ENCODE data around the gene KLHL18.
"Not testable (repeated sequence)": the region's sequence is repeated elsewhere in the genome, so short reads cannot be mapped to it uniquely, and the experiment has no call there.

Gene KLHL18

GRCh38 chr3:47274652-47275051, 8.1 kb upstream of the KLHL18 start:
- no peak for DNase-seq (ENCODE audit: low spot score)

- no peak for DNase-seq (ENCODE audit: low spot score)
Observed at GRCh38 chr3:47276558-47276957, 6.2 kb upstream of the KLHL18 start.

GRCh38 chr3:47280519-47280918, 2.2 kb upstream of the KLHL18 start:
- DNase-seq (ENCODE audit: low spot score) = no peak

- peak; percentile 28 for DNase-seq (ENCODE audit: low spot score)
Observed at GRCh38 chr3:47283193-47283537, 421 bp downstream of the KLHL18 start.

GRCh38 chr3:47283591-47284364, 1.0 kb downstream of the KLHL18 start:
- DNase-seq (ENCODE audit: low spot score) = peak; percentile 24

GRCh38 chr3:47288966-47289910, 6.5 kb downstream of the KLHL18 start:
- no peak for DNase-seq (ENCODE audit: low spot score)

- DNase-seq (ENCODE audit: low spot score) = no peak
Observed at GRCh38 chr3:47291158-47291753, 8.5 kb downstream of the KLHL18 start.

- not testable (repeated sequence) for DNase-seq (ENCODE audit: low spot score)
Observed at GRCh38 chr3:47291754-47292420, 9.1 kb downstream of the KLHL18 start.

- no peak for DNase-seq (ENCODE audit: low spot score)
Observed at GRCh38 chr3:47293822-47294221, 11.1 kb downstream of the KLHL18 start.

GRCh38 chr3:47294392-47294791, 11.6 kb downstream of the KLHL18 start:
- no peak for DNase-seq (ENCODE audit: low spot score)

GRCh38 chr3:47295322-47295721, 12.6 kb downstream of the KLHL18 start:
- no peak for DNase-seq (ENCODE audit: low spot score)

- no peak for DNase-seq (ENCODE audit: low spot score)
Observed at GRCh38 chr3:47295976-47296375, 13.2 kb downstream of the KLHL18 start.

GRCh38 chr3:47296562-47297302, 14.0 kb downstream of the KLHL18 start:
- peak; percentile 31 for DNase-seq (ENCODE audit: low spot score)

- no peak for DNase-seq (ENCODE audit: low spot score)
Observed at GRCh38 chr3:47298439-47298838, 15.7 kb downstream of the KLHL18 start.

GRCh38 chr3:47299381-47300318, 16.9 kb downstream of the KLHL18 start:
- DNase-seq (ENCODE audit: low spot score) = no peak

GRCh38 chr3:47301456-47301855, 18.7 kb downstream of the KLHL18 start:
- no peak for DNase-seq (ENCODE audit: low spot score)

GRCh38 chr3:47306022-47306421, 23.3 kb downstream of the KLHL18 start:
- DNase-seq (ENCODE audit: low spot score) = no peak

- not testable (repeated sequence) for DNase-seq (ENCODE audit: low spot score)
Observed at GRCh38 chr3:47309231-47309630, 26.5 kb downstream of the KLHL18 start.

GRCh38 chr3:47310391-47310790, 27.6 kb downstream of the KLHL18 start:
- no peak for DNase-seq (ENCODE audit: low spot score)

- DNase-seq (ENCODE audit: low spot score) = no peak
Observed at GRCh38 chr3:47313341-47314055, 30.8 kb downstream of the KLHL18 start.
